ENCODE results near the gene ATP8B1.
"Not testable (repeated sequence)": the region's sequence is repeated elsewhere in the genome, so short reads cannot be mapped to it uniquely, and the experiment has no call there.

ATP8B1 gene

DNA sequence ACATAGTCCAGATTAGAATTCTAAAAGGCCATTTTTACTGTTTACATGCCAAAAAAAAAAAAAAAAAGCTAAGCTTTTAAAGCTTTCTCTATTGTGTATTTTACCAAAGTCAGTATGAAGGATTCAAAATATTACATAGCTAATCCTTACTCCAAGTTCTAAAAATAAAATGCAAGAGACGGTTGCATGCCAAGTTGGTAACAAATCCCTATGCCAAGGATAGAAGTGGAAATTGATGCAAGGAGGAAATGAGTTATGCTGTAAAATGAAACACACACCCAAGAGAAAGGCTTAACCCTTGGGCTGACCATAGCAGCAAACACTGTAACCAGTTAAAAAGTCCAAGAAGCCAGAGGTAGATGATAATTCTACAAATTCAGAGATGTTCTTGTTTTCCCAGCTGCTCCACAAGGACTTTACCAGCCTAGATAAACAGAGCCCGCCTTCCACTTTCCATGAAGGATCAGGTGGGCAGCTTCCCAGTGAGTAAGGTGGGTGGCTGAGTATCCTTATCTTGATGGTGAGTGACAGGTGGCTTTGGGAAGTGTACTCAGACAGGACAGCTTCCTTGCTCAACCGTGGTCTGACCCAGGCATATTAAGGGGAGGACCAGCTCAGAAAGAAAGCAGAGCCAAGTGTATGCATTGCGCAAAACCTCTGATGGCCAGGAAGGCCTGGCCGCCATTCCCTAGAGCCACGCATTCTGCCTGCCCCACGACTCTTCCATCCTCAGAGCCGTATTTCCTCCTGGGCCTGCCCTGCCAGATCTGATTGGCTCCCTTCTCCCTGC lies 34.4 kb downstream of the ATP8B1 start:
- no peak for FAIRE-seq
- no peak for DNase-seq (ENCODE audit: low spot score)

DNA sequence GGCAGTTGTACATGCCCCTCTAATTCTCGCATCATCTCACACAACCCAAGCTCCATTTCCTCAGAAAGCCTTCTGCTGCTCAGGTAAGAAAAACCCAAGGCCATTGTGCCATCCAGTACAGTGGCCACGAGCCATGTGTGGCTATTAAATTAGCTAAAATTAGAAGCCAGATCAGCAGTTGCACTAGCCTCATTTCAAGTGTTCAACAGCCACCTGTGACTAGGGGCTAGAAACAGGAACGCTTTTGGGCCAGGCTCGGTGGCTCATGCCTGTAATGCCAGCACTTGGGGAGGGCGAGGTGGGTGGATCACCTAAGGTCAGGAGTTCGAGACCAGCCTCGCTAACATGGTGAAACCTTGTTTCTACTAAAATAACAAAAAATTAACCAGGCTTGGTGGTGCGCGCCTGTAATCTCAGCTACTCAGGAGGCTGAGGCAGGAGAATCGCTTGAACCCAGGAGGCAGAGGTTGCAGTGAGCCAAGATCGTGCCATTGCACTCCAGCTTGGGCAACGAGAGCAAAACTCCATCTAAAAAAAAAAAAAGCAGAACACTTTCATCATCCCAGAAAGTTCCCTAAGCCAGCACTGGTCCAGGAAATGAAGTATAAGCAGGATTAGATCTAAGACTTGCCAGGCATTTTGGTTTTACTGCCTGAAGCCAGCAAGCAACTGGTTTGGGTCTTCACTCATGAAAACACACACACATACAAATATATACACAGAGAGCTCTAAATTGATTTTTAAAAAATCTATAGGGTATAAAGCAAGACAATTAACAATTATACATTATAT lies 35.7 kb downstream of the ATP8B1 start:
- FAIRE-seq (no peak), DNase-seq (ENCODE audit: low spot score) (no peak)

DNA sequence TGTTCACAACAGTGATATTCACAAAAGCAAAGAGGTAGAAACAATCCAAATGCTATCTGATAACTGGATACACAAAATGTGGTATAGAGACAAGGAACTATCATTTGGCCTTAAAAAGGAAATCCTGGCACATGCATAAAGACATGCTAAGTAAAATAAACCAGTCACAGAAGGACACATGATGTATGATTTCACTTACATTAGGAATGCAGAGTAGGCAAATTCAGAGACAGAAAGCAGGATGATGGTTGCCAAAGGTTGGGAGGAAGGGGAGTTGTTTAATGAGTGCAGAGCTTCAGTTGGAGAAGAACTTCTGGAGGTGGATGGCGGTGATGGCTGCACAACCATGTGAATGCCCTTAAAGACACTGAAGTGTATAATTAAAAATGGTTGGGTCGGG lies 38.1 kb downstream of the ATP8B1 start:
- FAIRE-seq (no peak), DNase-seq (ENCODE audit: low spot score) (no peak)

DNA sequence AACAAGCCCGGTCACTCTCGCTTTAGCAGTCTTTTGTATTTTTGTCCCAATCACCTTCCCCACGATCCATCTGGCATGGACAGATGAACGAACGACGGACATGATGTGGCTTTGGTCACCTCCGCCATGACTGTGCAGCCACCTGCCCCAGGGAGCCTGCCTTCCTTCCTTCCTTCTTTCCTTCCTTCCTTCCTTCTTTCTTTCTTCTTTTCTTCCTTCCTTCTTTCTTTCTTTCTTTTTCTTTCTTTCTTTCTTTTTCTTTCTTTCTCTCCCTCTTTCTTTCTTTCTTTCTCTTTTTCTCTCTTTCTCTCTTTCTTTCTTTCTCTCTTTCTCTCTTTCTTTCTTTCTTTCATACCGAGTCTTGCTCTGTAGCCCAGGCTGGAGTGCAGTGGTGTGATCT lies 39.0 kb downstream of the ATP8B1 start:
- DNase-seq (ENCODE audit: low spot score) (no peak), FAIRE-seq (no peak)

DNA sequence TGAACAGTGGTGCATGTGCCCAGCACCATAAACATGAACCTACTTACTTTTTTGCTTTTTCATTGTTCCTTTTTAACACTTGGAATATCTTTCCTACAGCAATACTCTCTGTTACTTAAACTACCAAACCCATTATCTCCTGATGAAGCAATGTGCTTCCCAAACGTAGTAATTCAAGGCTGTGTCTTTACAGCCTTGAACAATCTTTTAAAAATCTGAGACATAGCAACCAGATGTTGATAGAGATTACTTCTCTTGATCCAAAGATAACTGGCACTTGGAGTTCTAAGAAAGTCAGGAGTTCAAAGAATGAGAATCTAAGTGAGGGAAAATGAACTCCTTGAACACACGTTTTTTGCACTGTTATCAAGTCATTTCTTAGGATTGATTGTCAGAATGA lies 40.4 kb downstream of the ATP8B1 start:
- FAIRE-seq (no peak), DNase-seq (ENCODE audit: low spot score) (no peak)

DNA sequence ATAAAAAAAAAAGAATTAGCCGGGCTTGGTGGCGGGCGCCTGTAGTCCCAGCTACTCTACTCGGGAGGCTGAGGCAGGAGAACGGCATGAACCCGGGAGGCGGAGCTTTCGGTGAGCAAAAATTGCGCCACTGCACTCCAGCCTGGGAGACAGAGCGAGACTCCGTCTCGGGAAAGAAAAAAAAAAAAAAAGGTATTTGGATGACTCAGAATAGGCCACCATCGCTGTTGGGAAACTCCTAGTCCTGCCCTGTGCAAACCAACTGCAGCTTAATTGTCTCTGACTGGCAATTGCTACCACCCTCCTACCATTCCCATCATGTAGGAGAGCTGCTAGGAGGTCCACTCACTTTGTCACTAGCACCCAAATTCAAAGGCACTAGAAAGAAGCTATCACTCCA lies 43.5 kb downstream of the ATP8B1 start:
- no peak for FAIRE-seq
- no peak for DNase-seq (ENCODE audit: low spot score)

DNA sequence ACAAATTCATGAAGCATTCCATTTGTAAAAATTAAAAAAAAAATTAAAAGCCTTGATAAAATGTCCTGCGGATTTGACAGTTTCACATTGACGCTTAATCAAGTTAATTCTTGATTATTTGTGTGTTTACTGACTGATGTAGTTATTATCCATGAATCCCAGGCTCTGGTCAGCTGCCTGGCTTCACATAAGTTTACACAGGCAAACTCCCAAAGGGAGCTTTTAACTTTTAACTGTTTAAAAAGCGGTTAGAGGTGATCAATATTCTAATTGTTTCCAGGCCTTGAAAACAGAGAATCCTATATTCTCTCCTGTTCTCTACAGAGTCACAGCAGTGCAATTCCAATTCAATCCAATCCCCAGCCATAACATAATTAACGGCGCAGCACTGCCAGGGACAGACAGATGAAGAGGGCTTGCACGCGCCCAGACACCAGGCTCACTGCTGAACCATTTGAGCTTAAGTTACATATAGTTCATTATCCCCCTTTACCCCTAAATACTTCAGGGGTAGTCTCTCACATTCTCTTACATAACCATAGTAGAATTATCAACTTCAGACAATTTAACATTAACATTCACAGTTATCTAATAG lies 47.5 kb downstream of the ATP8B1 start:
- FAIRE-seq (no peak), DNase-seq (ENCODE audit: low spot score) (no peak)

DNA sequence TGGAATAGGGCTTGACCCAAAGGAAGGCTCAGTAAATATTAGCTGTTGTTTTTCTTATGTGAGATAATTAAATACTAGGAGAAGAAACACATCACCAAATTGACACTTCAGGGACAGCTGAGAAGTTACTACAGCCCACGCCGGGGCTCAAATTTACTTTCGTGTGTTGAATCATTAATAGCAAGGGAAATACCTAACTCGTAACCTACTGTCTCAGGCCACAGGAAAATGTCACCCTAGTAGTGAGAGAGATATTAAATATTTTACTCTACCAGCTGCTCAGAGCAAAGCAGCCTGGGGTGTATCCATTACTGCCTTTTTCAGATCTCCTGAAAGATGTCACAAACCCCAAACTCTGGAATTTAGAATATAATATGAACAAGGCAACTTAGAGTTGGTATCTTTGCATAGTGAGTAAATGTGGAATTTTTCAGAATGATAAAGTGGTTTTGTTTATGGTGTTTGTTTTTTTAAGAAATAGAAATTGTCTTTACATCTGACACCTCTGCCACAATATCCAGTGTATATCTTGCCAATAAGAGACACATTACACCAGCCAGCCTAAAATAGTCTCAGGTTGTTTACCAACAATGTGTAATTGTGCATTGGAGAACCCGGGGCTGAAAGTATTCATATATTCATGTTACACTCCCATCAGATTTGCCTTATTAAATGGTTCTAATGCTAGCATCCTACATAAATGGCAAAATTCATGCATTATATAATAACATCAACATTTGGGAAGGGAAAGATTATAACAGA lies 48.4 kb downstream of the ATP8B1 start:
- FAIRE-seq (peak; percentile 23), DNase-seq (ENCODE audit: low spot score) (no peak)

DNA sequence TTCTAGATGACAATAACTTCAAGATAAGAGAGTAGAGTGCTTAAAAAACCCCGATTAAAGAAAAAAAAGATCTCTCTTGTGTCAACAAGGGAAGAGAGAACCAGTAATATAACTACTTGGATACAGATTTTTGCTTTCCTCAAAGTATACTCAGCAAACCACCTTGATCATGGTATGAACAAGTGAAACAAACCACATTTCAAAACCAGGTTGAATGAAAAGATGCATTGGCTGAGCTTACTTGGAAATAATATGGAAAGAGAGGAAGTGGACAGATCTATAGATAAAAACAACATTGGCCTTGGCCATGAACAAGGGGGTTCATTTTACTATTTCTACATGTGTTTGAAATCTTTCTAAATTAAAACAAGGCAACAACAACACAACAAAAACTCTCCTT lies 50.1 kb downstream of the ATP8B1 start:
- no peak for DNase-seq (ENCODE audit: low spot score)
- no peak for FAIRE-seq

DNA sequence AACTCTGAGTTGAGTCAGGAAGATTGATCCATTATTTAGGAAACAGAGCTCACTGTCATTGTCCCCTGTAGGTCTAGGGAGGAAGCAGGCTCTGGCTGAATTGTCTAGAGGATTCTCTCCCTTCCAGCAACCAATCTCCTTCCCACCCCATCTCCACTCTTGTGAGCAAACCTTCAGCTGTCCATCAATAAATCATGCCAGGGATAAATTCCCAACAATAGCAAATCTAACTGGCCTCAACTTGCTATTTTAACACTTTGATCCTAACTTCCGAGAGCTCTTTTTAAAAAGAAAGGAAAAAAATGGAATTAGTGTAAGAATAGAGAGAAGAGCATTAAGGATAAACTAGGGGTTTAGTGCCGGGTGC lies 53.5 kb downstream of the ATP8B1 start:
- no peak for FAIRE-seq
- no peak for DNase-seq (ENCODE audit: low spot score)

DNA sequence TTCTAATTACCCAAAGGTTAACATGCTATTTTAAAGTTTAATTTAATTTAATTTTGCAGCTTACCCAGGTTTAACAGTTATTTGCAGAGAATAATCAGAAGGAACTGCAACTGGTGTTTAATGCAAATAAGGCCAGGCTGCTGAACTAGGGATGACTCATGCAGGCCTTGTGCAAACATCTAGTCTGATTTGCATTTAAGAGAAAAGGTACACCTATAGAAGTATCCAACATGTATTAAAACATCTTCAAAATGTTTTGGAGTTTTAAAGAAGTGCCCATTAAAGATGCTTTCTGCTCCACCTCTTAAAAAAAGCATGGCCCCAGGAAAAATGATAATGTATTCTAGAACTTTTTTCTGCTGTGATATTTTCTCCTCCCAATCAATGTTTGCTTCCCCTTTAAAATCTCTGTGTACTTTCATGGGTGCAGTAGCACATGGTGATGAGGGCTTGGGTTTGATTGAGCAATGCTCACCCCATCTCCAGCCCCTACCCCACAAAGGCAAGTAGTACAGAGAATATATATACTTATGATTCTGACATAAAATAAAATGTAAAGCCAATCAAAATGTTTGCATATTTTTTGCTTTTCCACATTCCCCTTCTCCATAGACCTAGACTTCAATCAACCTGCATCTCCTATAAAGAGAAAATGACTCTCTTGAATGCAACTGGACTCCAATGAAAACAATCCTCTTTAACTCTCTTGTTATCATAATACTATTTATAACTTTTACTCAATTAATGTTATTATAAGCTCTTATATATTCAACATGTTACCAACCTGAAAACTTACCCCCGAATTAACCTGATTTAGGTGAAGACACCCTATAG lies 54.1 kb downstream of the ATP8B1 start:
- peak; percentile 41 for FAIRE-seq
- no peak for DNase-seq (ENCODE audit: low spot score)

DNA sequence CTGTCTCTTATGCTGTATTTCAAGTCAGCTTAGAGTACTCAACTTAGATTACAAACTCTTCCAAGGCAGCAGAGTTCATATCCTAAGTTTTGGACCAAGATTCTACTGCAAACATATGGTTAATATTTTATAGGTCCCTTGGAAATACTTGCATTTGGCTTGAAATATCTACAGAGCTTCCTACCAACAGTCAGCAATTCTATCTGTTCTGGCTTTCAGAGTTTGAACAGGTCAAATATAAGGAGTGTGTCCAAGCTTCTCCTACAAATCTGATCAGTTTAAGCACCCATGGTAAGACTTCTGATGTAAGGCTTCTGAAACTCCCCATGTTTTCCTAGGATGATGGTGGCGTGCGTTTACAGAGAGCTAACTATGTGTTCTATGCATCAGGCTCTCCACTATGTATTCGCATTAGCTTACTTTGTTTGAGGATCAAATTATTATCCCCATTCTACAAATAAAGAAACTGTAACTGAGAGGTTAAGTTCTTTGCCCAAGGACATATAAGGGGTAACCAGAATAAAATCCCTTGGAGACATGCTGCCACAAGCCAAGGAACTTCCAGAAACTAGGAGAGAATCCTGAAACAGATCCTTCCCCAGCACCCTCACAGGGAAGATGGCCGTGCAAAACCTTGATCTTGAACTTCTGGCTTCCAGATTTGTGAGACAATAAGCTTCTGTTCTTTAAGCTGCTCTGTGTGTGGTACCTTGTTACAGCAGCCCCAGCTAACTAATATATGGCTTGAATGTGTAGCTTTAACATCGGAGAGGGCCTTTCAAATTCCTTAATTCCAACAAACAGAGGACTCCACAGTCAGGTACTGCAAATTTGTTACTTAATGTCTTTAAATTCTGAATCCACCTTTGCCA lies 55.1 kb downstream of the ATP8B1 start:
- FAIRE-seq (no peak), DNase-seq (ENCODE audit: low spot score) (no peak)

DNA sequence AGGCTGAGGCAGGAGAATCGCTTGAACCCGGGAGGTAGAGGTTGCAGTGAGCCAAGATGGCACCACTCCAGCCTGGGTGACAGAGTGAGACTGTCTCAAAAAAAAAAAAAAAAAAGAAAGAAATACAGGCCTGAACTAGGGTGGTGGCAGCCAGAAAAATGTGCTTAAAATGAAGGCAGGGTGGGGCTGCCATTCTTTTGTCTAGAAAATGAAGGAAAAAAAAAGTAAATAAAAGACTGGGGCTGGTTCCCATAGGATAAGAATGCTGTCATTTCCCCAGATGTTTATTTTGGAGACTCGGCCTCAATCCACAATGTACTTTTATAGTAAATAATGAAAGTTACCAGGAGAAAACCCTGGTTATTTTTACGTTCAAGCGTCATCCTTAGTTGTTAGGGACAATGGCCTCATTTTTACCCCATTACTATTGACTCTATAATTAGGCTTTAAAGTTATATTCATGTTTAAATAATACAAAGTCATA lies 58.9 kb downstream of the ATP8B1 start:
- FAIRE-seq = no peak
- no peak for DNase-seq (ENCODE audit: low spot score)

DNA sequence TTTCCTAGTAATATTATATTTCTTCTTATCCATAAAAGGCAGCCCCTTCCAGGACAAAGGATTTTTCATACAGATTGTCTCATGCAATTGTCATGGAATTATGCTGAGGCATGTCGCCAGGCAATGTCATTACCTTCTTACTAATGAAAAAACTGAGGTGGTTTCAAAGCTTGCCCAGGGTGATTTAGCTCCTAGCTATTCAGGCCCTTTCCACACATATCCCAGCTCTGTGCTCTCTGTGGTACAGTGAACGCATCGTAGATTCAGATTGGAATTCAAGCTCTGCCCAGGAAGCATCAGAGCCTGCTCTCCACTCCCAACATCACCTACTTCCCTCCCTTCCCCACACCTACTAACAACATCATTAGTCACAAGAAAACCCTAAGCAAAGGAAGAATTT lies 60.1 kb downstream of the ATP8B1 start:
- peak; percentile 35 for FAIRE-seq

DNA sequence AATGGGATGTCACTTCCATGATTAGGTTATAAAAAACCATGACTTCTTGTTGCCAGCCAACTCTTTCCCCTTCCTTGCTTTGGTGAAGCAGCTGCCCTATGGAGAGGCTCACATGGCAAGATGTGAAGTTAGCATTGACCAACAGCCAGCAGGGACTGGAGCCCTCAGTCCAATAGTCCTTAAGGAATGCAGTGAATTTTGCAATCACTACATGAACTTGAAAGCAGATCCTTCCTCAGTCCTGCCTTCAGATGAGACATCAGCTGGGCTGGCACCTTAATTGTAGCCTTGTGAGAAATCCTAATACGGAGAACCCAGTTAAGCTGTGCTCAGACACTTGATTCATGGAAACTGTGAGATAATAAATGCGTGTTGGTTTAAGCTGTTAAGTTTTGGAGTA lies 61.8 kb downstream of the ATP8B1 start:
- FAIRE-seq (no peak), DNase-seq (ENCODE audit: low spot score) (no peak)

More for the DNA sequence above, 60.1 kb downstream of the ATP8B1 start:
- peak; percentile 74 for DNase-seq (ENCODE audit: low spot score)

DNA sequence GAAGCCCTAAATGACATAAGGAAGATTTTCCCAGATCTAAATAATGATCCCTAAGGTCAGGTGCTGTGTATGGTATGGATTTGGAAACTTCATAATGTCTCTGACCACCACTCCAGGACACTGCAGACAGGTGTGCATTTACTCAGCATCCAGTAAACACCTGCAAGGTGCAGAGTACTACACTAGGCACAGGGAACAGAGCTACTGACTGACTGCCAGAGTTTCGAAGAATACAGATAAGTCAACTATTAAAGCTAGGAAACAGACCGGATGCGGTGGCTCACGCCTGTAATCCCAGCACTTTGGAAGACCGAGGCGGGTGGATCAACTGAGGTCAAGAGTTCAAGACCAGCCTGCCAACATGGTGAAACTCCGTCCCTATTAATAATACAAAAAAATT lies 65.0 kb downstream of the ATP8B1 start:
- FAIRE-seq (no peak), DNase-seq (ENCODE audit: low spot score) (peak; percentile 39)

DNA sequence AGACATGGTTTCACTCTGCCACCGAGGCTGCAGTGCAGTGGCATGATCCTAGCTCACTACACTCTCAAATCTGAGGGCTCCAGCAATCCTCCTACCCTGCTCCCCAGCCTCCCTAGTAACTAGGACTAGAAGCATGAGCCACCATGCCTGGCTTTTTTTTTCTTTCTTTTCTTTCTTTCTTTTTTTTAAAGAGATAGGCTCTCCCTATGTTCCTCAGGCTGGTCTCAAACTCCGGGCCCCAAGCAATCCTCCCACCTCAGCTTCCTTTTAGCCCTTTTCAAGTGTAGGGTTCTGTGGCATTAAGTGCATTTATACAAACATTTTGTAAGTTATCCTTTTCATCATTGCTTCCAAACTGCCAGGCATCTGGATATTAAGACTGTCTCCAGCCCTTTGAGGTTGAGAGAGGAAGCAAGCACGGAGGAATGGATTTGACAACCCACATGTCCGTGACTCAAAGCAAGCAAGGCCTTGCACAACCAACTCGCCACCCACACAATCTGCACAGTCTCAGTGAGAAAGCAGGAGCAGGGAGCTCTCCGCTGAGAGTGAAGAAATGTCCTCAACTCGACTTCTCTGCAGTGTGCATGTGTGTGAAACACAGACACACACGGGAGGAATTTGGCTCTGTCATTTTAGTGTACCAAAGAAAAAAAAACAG lies 65.6 kb downstream of the ATP8B1 start:
- peak; percentile 71 for FAIRE-seq
- peak; percentile 68 for DNase-seq (ENCODE audit: low spot score)

DNA sequence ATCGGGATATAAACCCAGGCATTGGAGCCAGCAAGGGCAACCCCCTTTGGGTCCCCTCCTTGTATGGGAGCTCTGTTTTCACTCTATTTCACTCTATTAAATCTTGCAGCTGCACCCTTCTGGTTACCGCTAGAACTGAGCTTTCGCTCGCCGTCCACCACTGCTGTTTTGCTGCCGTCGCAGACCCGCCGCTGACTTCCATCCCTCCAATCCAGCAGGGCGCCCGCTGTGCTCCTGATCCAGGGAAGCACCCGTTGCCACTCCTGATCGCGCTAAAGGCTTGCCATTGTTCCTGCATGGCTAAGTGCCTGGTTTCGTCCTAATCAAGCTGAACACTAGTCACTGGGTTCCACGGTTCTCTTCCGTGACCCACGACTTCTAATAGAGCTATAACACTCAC lies 68.1 kb downstream of the ATP8B1 start:
- FAIRE-seq; DNase-seq (ENCODE audit: low spot score): not testable (repeated sequence)

DNA sequence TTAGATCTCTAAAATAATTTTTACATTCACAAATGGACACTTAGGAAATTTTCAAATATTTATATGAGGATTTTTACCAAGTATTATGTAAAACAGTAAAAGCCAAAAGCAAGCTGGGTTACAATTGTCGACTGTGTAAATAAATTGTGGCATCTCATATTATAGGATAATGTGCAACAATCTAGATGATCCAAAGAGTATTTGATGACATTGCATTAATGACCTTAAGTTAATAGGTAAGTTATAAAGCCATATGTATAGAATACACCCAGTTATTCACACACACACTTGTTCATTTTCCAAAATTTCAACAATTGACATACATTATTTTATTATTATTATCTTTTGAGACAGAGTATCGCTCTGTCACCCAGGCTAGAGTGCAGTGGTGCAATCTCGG lies 69.3 kb downstream of the ATP8B1 start:
- DNase-seq (ENCODE audit: low spot score) (no peak), FAIRE-seq (no peak)
